HG03469 (cell line): ENCODE measurements around the gene TNFAIP2.
A peak's percentile ranks its signal among the peaks of the same experiment; 100 is the strongest.

ENCODE experiments used
- ATAC-seq: cut with Tn5 transposase; IDR thresholded peaks from one replicate; pipeline ENCODE4 v1.9.1; 2021; ENCODE audit warnings: mild to moderate bottlenecking, moderate library complexity, moderate number of reproducible peaks; ENCODE audit not compliant: unreplicated experiment

The TNFAIP2 gene

GRCh38 chr14:103122947-103123633, at the start of gene TNFAIP2:
TSS of gene TNFAIP2 (plus strand) at chr14:103123461. CDS start at chr14:103126458, 2,997 bp downstream.
- no peak for ATAC-seq

DNA sequence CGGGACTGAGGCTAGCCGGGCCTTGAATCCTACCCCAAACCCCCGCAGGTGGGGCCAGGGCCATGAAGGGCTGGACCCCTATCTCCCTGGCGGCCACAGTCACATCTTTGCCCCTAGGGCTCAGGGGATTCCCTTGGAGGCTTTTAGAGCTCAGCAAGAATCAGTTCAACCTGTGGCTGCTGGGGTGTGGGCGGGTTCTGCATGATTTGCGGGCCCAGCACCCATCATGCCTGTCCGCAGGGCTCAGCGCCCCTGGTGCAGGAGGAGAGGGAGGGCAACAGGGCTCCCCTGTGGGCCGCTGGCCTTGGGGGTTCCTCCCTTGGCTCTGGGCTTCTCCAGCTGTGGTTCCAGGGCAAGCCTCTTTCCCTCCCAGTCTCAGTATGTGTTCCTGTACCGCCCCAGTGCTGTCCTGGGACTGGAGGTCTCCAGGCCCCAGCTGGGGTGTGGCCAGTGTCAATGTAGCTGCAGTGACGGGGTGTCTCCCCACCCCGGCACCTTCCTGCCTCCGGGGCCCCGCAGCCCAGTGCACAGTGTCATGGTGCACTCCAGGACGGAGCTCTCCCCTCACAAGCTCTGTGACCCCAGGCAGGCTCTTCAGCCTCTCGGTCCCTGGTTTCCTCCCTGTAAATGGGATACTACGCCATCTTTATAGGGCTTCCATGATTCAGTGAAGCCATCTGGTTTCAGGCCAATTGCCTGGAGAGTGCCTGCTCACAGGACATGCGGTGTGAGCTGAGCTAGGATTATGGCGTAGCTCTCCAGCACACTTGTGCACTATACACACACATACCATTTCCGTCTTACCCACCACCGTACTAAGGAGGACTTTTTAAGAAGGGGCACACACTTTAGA, 49.2 kb upstream of the TNFAIP2 start:
- no peak for ATAC-seq

DNA sequence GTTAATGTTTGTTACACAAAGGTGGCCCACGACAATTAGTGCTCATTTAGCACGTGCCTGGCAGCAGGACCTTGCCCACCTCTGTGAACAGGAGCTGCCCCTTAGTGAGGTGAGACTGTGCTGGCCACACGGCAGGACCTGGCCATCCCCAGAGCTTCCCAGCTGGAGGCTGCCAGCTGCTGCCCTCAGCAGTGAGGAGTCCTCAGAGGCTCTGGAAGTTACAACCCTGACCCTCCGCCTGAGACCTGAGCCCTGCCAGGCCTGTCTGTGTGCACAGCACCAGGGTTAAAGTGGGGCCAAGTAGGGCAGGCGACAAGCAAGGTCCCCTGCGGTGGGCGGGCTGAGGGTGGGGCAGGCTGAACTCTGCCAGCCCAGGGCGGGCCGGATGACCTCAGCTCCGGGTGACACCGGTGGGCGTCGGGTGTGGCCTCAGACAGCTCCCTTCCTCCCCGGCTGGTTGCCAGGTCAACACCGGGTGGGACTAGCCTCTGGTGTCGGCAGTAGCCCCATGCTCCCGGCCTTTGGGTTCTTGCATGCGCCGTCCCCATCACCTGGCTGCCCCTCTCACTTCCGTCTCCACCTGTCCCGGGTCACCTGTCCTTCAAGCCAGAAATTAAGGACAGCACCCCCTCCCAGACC, 48.4 kb upstream of the TNFAIP2 start:
- ATAC-seq: no peak

GRCh38 chr14:103078420-103078749, 44.9 kb upstream of the TNFAIP2 start:
- ATAC-seq: no peak

DNA sequence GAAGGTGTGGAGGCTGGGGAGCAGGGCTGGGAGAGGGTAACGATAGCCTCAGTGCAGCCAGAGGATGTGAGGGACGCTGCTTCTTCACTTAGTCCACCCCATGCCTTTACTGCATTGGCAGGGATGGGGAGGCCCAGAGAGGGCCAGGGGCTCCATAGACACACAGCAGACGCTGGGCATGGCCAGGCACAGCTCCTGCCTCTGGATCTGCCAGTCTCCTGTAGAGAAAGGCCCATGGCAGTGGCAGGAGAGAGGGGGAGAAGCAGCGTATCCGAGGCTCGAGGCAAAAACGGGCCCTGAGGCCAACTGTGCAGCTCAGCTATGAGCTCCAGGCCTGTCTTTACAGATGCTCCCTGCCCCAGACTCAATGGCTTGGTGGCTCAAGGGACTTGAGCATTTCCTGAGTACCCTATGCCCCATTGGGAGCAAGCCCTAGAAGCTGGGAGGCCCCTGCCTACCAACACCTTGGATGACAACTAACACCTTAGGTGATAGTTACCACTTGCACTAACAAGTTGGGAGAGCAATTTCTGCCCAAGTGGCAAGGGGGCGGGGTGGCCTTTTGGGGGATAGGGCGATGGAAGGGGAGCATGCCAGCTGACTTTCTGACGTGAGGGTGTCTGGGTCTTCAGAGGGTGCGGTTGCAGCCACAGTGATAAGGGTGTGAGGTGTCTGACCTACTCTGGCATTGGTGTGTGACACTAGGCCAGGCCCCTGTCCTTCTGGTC, 44.2 kb upstream of the TNFAIP2 start:
- no peak for ATAC-seq

GRCh38 chr14:103081951-103082350, 41.3 kb upstream of the TNFAIP2 start:
- no peak for ATAC-seq

- ATAC-seq: no peak
Measured at GRCh38 chr14:103084021-103084919, 39.0 kb upstream of the TNFAIP2 start, which contains the start of gene LBHD2. TSS of gene LBHD2 (plus strand) at chr14:103084210. CDS start at chr14:103086013, 1,803 bp downstream.

DNA sequence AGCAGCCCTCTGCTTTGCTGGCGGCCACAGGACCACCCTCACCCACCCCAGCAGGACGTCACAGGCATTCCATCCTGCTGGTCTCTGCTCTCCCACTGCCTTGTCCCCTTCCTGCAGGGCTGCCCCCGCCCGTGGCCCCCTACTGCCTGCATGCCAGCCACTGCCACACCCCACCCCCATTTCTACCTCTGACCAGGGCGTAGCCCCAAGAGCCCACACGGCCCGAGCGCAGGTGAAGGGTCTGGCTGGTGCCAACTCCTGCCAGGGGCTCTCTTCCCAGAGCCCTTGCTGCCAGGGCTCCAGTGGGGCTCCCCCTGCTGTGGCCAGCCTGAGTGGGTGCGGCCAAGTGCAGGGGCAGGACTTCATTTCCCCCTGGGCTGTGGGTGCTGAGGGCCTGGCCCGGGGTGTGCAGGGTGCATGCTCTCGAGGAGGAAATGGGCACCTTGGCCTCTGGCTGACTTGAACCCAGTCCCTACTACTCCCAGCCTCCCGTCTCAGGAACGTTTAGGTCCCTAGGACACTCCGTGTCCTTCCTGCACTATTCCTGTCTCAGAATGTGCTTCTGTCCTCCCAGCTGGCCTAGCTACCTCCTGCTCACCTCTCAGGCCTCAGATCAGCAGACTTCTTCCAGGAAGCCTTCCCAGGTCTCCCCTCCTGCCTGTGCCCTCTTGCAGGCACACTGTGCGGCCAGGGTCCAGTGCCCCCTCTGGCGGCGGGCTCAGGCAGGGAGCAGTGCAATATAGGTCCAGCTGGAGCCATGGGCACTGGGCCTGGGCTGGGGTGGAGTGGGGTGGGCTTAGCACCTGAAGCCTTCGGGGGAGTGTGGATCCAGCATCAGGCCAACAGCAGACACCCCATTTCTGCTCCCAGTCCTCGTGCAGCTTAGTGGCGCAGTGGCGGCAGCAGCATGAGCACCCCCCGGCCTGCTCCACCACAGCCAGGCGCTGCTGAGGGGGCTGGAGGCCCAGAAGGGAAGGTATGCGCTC, 37.9 kb upstream of the TNFAIP2 start:
- ATAC-seq: no peak

GRCh38 chr14:103086771-103087342, 36.4 kb upstream of the TNFAIP2 start:
- ATAC-seq: no peak

DNA sequence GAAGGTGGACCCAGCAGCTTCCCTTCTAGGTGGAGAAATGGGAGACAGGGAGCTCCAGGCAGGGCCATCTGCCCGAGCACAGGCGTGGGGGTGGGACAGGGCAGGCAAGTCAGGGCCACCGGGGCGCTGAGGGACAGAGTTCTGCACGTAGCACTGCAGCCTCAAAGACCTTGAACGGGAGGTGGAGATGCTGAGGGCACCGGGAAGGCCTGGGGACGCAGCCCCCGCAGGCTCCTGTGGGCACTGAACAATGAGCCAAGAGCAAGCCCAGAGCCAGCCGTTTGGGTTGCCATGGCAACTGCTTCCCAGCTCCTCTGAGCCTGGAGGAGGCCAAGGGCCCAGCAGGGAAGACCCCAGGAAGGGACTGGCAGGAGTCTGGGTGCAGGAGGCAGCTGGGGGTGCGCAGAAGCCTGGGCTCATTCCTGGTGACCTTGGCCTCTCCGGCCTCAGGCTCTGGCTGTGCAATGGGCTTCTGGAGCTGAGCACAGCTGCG, 35.9 kb upstream of the TNFAIP2 start:
- no peak for ATAC-seq

GRCh38 chr14:103088921-103089320, 34.3 kb upstream of the TNFAIP2 start:
- ATAC-seq: no peak

- ATAC-seq: no peak
Measured at GRCh38 chr14:103089386-103090335, 33.6 kb upstream of the TNFAIP2 start.

GRCh38 chr14:103090481-103091020, 32.7 kb upstream of the TNFAIP2 start:
- no peak for ATAC-seq

- ATAC-seq: peak; percentile 53
Measured at GRCh38 chr14:103091041-103091882, 32.0 kb upstream of the TNFAIP2 start.

DNA sequence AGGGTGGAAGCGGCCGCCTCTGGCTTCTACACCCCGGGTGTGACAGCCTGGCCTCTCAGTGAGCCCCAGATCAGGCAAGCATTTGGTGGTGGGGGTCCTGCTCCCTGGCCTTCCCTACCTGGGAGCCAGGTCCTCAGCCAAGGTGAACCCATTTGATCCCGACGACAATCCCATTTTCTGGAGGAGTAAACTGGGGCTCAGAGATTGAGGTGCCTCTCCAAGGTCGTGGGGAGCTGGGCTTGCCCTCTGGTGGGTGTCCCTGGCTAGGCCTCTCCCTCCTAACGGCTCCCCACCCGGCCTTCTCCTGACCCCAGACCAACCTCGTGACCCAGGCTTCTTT, 31.4 kb upstream of the TNFAIP2 start:
- no peak for ATAC-seq

DNA sequence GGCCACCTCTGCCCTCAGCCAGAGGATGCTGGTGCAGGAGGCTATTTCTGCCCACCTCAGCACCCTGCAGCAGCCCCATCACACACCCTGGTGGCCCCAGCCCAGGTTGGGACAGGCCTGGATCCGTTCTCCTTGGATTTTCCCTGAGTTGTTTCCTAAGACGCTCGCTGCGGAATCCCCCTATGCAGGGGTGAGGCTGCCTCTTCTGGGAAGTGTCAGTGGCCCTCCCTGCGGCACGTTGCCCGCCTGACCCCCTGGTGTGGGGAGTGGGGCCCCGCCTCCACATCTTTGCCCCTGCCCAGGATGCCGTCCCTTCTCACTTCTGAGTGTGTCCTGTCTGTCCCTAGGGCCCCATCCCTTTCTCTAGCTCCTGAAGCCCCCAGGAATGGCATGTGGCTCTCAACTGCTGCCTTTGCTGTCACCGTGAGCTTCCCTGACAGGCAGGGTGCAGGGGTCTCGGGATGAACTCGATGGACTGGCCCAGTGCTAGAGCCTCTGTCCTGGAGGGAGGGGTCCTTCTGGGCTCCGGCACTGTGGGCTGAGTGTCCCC, 29.3 kb upstream of the TNFAIP2 start:
- ATAC-seq: no peak
